ENCODE results near the gene MXD4. TPM values are rescaled to one million over a fixed set of nuclear protein-coding genes. Genes with fewer than 3 reads are reported as not detected.
"Not testable (repeated sequence)": the region's sequence is repeated elsewhere in the genome, so short reads cannot be mapped to it uniquely, and the experiment has no call there.

MXD4 gene
- total RNA-seq, 2 experiments from 2014 or later = 26.9 to 29.6 TPM

- Mint-ChIP-seq H3K27ac (no peak overlapping the region), H3K36me3 (ENCODE audit: low read depth) (peaks cover 14% of the 10 kb centered on the region), H3K4me3 (no peak overlapping the region), H3K27me3 (no peaks in the 10 kb centered on the region), H3K4me1 (peaks cover 32% of the 10 kb centered on the region), H3K9me3 (no peaks in the 10 kb centered on the region)
- POLR2A ChIA-PET = no interaction called here
- DNase-seq = peak; percentile 15
- CTCF ChIA-PET = interaction anchor here (1.3 kb wide), 1 partner anchor 196 kb away, joined by 3 read pairs; no protein-coding TSS in a partner anchor
These were observed 16.7 kb downstream of the MXD4 start for GRCh38 chr4:2245057-2245786.

- peak; percentile 21 for DNase-seq
- CTCF ChIA-PET = no interaction called here
- Mint-ChIP-seq H3K9me3 (no peaks in the 10 kb centered on the region), H3K27ac (no peak overlapping the region), H3K27me3 (no peaks in the 10 kb centered on the region), H3K4me1 (peaks cover 43% of the 10 kb centered on the region), H3K4me3 (no peak overlapping the region), H3K36me3 (ENCODE audit: low read depth) (peaks cover 24% of the 10 kb centered on the region)
- POLR2A ChIA-PET = no interaction called here
These were observed 18.1 kb downstream of the MXD4 start for GRCh38 chr4:2243681-2244380.

GRCh38 chr4:2241410-2242353, 20.2 kb downstream of the MXD4 start, which contains the start of the genes HAUS3 and POLN:
Gene HAUS3 (minus strand): TSS chr4:2242121. CDS start chr4:2240946, 1,175 bp downstream.
Gene POLN (minus strand): TSS chr4:2242121. CDS start chr4:2229231, 12,890 bp downstream.
- H3K4me1 Mint-ChIP-seq = peaks cover 59% of the 10 kb centered on the region
- peak; percentile 100 for DNase-seq

GRCh38 chr4:2241003-2241402, 20.9 kb downstream of the MXD4 start:
- Mint-ChIP-seq H3K4me3 (peak overlapping the region; percentile 95), H3K4me1 (peaks cover 63% of the 10 kb centered on the region), H3K36me3 (ENCODE audit: low read depth) (peaks cover 44% of the 10 kb centered on the region), H3K27me3 (no peaks in the 10 kb centered on the region), H3K27ac (peak overlapping the region; percentile 92), H3K9me3 (no peaks in the 10 kb centered on the region)
- ChIA-PET CTCF (interaction anchor here (1.2 to 2.5 kb wide), 8 partner anchors 18 to 228 kb away, joined by 3 to 15 read pairs (median 5); partner anchors contain the start of genes MXD4 and RNF4), POLR2A (interaction anchor here (0.5 to 5.5 kb wide), 22 partner anchors 8 to 1310 kb away, joined by 3 to 60 read pairs (median 8); partner anchors contain the start of genes CFAP99, FAM193A, MXD4 and NELFA)
- DNase-seq = peak; percentile 9

More at GRCh38 chr4:2241410-2242353, 20.2 kb downstream of the MXD4 start, which contains the start of the genes HAUS3 and POLN:
- POLR2A ChIA-PET = interaction anchor here (0.5 to 5.5 kb wide), 31 partner anchors 9 to 1311 kb away, joined by 3 to 60 read pairs (median 4); partner anchors contain the start of genes CFAP99, FAM193A, MXD4 and NELFA
- CTCF ChIA-PET = interaction anchor here (0.6 to 2.5 kb wide), 14 partner anchors 9 to 227 kb away, joined by 3 to 15 read pairs (median 5); partner anchors contain the start of genes CFAP99, MXD4, RNF4 and ZFYVE28
- H3K9me3 Mint-ChIP-seq = no peaks in the 10 kb centered on the region
- H3K36me3 Mint-ChIP-seq (ENCODE audit: low read depth) = peaks cover 40% of the 10 kb centered on the region
- H3K4me3 Mint-ChIP-seq = peak within 1 kb of the TSS; percentile 95
- peak within 1 kb of the TSS; percentile 92 for H3K27ac Mint-ChIP-seq
- no peaks in the 10 kb centered on the region for H3K27me3 Mint-ChIP-seq

GRCh38 chr4:2236944-2237666, 24.8 kb downstream of the MXD4 start:
- Mint-ChIP-seq H3K9me3 (no peaks in the 10 kb centered on the region), H3K27ac (peak overlapping the region; percentile 45), H3K4me3 (peak overlapping the region; percentile 25), H3K27me3 (no peaks in the 10 kb centered on the region), H3K4me1 (peaks cover 58% of the 10 kb centered on the region), H3K36me3 (ENCODE audit: low read depth) (peaks cover 78% of the 10 kb centered on the region)
- ChIA-PET POLR2A (interaction anchor here (2.8 to 5.5 kb wide), 2 partner anchors 175 to 232 kb away, joined by 13 to 60 read pairs; partner anchors contain the start of gene RNF4), CTCF (interaction anchor here (0.7 to 4.6 kb wide), 3 partner anchors 16 to 298 kb away, joined by 3 to 25 read pairs (median 3); no protein-coding TSS in a partner anchor)
- peak; percentile 6 for DNase-seq

GRCh38 chr4:2231082-2231481, 30.8 kb downstream of the MXD4 start:
- ChIA-PET POLR2A (interaction anchor here (0.7 to 2.4 kb wide), 3 partner anchors 10 to 11 kb away, joined by 3 to 7 read pairs (median 5); partner anchors contain the start of genes HAUS3 and POLN), CTCF (interaction anchor here (1.3 to 3.1 kb wide), 2 partner anchors 11 to 231 kb away, joined by 3 to 14 read pairs; no protein-coding TSS in a partner anchor)
- no peak for DNase-seq
- H3K27me3 Mint-ChIP-seq = no peaks in the 10 kb centered on the region
- peaks cover 52% of the 10 kb centered on the region for H3K36me3 Mint-ChIP-seq (ENCODE audit: low read depth)
- H3K9me3 Mint-ChIP-seq = no peaks in the 10 kb centered on the region
- H3K4me1 Mint-ChIP-seq = peaks cover 21% of the 10 kb centered on the region
- H3K4me3 Mint-ChIP-seq = no peak overlapping the region
- no peak overlapping the region for H3K27ac Mint-ChIP-seq

- peaks cover 4% of the 10 kb centered on the region for H3K4me1 Mint-ChIP-seq
- H3K9me3 Mint-ChIP-seq = no peaks in the 10 kb centered on the region
- no peaks in the 10 kb centered on the region for H3K27me3 Mint-ChIP-seq
- H3K36me3 Mint-ChIP-seq (ENCODE audit: low read depth) = peaks cover 25% of the 10 kb centered on the region
- no peak for DNase-seq
- ChIA-PET POLR2A (interaction anchor here (2.1 kb wide), 1 partner anchor 15 kb away, joined by 8 read pairs; no protein-coding TSS in a partner anchor), CTCF (interaction anchor here (1.3 kb wide), 1 partner anchor 13 kb away, joined by 4 read pairs; no protein-coding TSS in a partner anchor)
- no peak overlapping the region for H3K4me3 Mint-ChIP-seq
- H3K27ac Mint-ChIP-seq = no peak overlapping the region
These were observed 35.6 kb downstream of the MXD4 start for GRCh38 chr4:2226261-2226660.

- H3K36me3 Mint-ChIP-seq (ENCODE audit: low read depth) = peaks cover 12% of the 10 kb centered on the region
- peaks cover 11% of the 10 kb centered on the region for H3K4me1 Mint-ChIP-seq
- ChIA-PET POLR2A (interaction anchor here (0.7 kb wide), 1 partner anchor 18 kb away, joined by 3 read pairs; no protein-coding TSS in a partner anchor), CTCF (interaction anchor here (1.0 to 1.6 kb wide), 2 partner anchors 18 to 240 kb away, joined by 3 to 6 read pairs; no protein-coding TSS in a partner anchor)
- no peaks in the 10 kb centered on the region for H3K27me3 Mint-ChIP-seq
- H3K27ac Mint-ChIP-seq = no peak overlapping the region
- no peak for DNase-seq
- H3K4me3 Mint-ChIP-seq = no peak overlapping the region
- H3K9me3 Mint-ChIP-seq = no peaks in the 10 kb centered on the region
These were observed 39.1 kb downstream of the MXD4 start for GRCh38 chr4:2222838-2223237.

- not testable (repeated sequence) for H3K27me3 Mint-ChIP-seq, DNase-seq, H3K4me3 Mint-ChIP-seq, H3K27ac Mint-ChIP-seq, H3K9me3 Mint-ChIP-seq
- peaks cover 11% of the 10 kb centered on the region for H3K36me3 Mint-ChIP-seq (ENCODE audit: low read depth)
- POLR2A ChIA-PET = interaction anchor here (0.8 kb wide), 1 partner anchor 250 kb away, joined by 3 read pairs; no protein-coding TSS in a partner anchor
- CTCF ChIA-PET = interaction anchor here (1.2 to 2.7 kb wide), 8 partner anchors 11 to 247 kb away, joined by 3 to 19 read pairs (median 14); partner anchors contain the start of genes MXD4 and RNF4
- peaks cover 16% of the 10 kb centered on the region for H3K4me1 Mint-ChIP-seq
These were observed 40.5 kb downstream of the MXD4 start for GRCh38 chr4:2221378-2221777.

GRCh38 chr4:2220016-2220630, 41.8 kb downstream of the MXD4 start:
- peak; percentile 82 for DNase-seq
- Mint-ChIP-seq H3K9me3 (no peaks in the 10 kb centered on the region), H3K4me1 (peaks cover 16% of the 10 kb centered on the region), H3K36me3 (ENCODE audit: low read depth) (peaks cover 8% of the 10 kb centered on the region), H3K27me3 (no peaks in the 10 kb centered on the region), H3K4me3 (no peak overlapping the region), H3K27ac (no peak overlapping the region)
- ChIA-PET POLR2A (interaction anchor here (0.6 to 1.6 kb wide), 7 partner anchors 12 to 536 kb away, joined by 3 to 7 read pairs (median 3); partner anchors contain the start of gene TNIP2), CTCF (interaction anchor here (0.6 to 2.7 kb wide), 32 partner anchors 9 to 758 kb away, joined by 3 to 25 read pairs (median 5); partner anchors contain the start of genes CFAP99, FAM193A, HAUS3 and MXD4)
